ENCODE data around the gene FFAR3. TPM values are rescaled to one million over a fixed set of nuclear protein-coding genes. Genes with fewer than 3 reads are reported as not detected.

Gene FFAR3
- total and polyA plus RNA-seq, 9 of the 15 experiments (the other 6 are each of a cell fraction or from before 2014, with no cell fraction given) = not detected

DNA sequence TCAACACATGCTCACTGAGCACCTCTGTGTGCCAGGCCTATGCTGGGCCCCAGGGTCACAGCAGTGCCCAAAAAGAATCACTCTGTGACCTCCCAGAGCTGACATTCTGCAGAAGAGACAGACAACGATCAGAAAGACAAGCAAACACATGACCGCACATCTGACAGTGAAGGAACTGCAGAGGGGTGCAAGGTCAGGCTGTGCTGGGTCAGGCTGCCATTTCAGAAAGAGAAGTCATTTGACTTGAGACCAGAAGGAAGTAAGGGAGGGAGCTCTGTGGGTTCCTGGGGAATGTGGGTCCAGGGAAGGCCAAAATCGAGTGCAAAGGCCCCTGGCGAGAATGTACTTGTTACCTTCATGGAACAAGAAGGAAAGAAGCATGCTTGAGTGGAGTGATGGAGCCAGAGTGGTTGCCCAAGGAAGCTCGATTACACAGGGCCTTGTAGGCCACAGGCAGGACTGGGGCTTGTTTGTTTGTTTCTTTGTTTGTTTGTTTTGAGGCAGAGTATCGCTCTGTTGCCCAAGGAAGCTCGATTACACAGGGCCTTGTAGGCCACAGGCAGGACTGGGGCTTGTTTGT lies 40.7 kb upstream of the FFAR3 start (continued):
- TF ChIP-seq NR2C2 (CRISPR knock-in tag; IDR thresholded peaks at IDR 0.05) = no peak
- TF ChIP-seq NR2C2 (tag; IDR thresholded peaks at IDR 0.05) = peak; percentile 81
- no peak for TF ChIP-seq BCOR (IDR thresholded peaks at IDR 0.05)
- TF ChIP-seq ZNF766 (CRISPR knock-in tag; conservative IDR thresholded peaks at IDR 0.05) = no peak
- TF ChIP-seq, protein P1, sequence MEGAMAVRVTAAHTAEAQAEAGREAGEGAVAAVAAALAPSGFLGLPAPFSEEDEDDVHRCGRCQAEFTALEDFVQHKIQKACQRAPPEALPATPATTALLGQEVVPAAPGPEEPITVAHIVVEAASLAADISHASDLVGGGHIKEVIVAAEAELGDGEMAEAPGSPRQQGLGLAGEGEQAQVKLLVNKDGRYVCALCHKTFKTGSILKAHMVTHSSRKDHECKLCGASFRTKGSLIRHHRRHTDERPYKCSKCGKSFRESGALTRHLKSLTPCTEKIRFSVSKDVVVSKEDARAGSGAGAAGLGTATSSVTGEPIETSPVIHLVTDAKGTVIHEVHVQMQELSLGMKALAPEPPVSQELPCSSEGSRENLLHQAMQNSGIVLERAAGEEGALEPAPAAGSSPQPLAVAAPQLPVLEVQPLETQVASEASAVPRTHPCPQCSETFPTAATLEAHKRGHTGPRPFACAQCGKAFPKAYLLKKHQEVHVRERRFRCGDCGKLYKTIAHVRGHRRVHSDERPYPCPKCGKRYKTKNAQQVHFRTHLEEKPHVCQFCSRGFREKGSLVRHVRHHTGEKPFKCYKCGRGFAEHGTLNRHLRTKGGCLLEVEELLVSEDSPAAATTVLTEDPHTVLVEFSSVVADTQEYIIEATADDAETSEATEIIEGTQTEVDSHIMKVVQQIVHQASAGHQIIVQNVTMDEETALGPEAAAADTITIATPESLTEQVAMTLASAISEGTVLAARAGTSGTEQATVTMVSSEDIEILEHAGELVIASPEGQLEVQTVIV (CRISPR knock-in tag; IDR thresholded peaks at IDR 0.05; ENCODE audit: borderline replicate concordance) = no peak
- peak; percentile 40; the same call in 1 of the 2 replicates for TF ChIP-seq ESRRA (IDR thresholded peaks at IDR 0.05; ENCODE audit: borderline replicate concordance, low read depth)
- no peak for TF ChIP-seq ZNF75A (CRISPR knock-in tag; IDR thresholded peaks at IDR 0.05)
- no peak for TF ChIP-seq ZKSCAN1 (IDR thresholded peaks at IDR 0.05; ENCODE audit: low read depth, low read length)
- TF ChIP-seq TCF7L2 (IDR thresholded peaks at IDR 0.05; ENCODE audit: low read depth, low read length) = no peak
- TF ChIP-seq PTRF (tag; IDR thresholded peaks at IDR 0.05) = 0 out of 2 replicates have a peak, but pooled peaks have one; percentile 6
- no peak for TF ChIP-seq ZNF311 (CRISPR knock-in tag; IDR thresholded peaks at IDR 0.05)
- TF ChIP-seq, protein P2, sequence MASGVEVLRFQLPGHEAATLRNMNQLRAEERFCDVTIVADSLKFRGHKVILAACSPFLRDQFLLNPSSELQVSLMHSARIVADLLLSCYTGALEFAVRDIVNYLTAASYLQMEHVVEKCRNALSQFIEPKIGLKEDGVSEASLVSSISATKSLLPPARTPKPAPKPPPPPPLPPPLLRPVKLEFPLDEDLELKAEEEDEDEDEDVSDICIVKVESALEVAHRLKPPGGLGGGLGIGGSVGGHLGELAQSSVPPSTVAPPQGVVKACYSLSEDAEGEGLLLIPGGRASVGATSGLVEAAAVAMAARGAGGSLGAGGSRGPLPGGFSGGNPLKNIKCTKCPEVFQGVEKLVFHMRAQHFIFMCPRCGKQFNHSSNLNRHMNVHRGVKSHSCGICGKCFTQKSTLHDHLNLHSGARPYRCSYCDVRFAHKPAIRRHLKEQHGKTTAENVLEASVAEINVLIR (CRISPR knock-in tag; IDR thresholded peaks at IDR 0.05) = peak; percentile 5; the same call in 1 of the 2 replicates
- no peak for TF ChIP-seq ZNF146 (CRISPR knock-in tag; IDR thresholded peaks at IDR 0.05; ENCODE audit: unreplicated experiment)
- no peak for TF ChIP-seq ZNF12 (CRISPR knock-in tag; IDR thresholded peaks at IDR 0.05)
- TF ChIP-seq CBX5 (IDR thresholded peaks at IDR 0.05; ENCODE audit: borderline replicate concordance, low read depth) = no peak
- no peak for TF ChIP-seq MCM7 (IDR thresholded peaks at IDR 0.05)
- no peak for TF ChIP-seq NBN (IDR thresholded peaks at IDR 0.05; ENCODE audit: low read depth)
- no peak for TF ChIP-seq ZNF174 (CRISPR knock-in tag; IDR thresholded peaks at IDR 0.05)
- TF ChIP-seq KLF16 (IDR thresholded peaks at IDR 0.05) = no peak
- TF ChIP-seq, protein P3, sequence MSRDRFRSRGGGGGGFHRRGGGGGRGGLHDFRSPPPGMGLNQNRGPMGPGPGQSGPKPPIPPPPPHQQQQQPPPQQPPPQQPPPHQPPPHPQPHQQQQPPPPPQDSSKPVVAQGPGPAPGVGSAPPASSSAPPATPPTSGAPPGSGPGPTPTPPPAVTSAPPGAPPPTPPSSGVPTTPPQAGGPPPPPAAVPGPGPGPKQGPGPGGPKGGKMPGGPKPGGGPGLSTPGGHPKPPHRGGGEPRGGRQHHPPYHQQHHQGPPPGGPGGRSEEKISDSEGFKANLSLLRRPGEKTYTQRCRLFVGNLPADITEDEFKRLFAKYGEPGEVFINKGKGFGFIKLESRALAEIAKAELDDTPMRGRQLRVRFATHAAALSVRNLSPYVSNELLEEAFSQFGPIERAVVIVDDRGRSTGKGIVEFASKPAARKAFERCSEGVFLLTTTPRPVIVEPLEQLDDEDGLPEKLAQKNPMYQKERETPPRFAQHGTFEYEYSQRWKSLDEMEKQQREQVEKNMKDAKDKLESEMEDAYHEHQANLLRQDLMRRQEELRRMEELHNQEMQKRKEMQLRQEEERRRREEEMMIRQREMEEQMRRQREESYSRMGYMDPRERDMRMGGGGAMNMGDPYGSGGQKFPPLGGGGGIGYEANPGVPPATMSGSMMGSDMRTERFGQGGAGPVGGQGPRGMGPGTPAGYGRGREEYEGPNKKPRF (IDR thresholded peaks at IDR 0.05; ENCODE audit: low read depth, low read length) = no peak
- no peak for TF ChIP-seq ZNF551 (CRISPR knock-in tag; IDR thresholded peaks at IDR 0.05)
- TF ChIP-seq, protein P4, sequence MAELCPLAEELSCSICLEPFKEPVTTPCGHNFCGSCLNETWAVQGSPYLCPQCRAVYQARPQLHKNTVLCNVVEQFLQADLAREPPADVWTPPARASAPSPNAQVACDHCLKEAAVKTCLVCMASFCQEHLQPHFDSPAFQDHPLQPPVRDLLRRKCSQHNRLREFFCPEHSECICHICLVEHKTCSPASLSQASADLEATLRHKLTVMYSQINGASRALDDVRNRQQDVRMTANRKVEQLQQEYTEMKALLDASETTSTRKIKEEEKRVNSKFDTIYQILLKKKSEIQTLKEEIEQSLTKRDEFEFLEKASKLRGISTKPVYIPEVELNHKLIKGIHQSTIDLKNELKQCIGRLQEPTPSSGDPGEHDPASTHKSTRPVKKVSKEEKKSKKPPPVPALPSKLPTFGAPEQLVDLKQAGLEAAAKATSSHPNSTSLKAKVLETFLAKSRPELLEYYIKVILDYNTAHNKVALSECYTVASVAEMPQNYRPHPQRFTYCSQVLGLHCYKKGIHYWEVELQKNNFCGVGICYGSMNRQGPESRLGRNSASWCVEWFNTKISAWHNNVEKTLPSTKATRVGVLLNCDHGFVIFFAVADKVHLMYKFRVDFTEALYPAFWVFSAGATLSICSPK (IDR thresholded peaks at IDR 0.05; ENCODE audit: borderline replicate concordance) = no peak
